IMR-90 (cell line): ENCODE data around the gene PLBD2.

Source experiments
- CHD1 ChIP-seq: IDR thresholded peaks from 2 replicates; pipeline ENCODE4 v1.6.1; 2012; ENCODE audit warnings: low read depth, low read length, improper control_type of control experiment
- CTCF ChIP-seq: conservative IDR thresholded peaks from 2 replicates; pipeline ENCODE4 v1.5.1; 2012; ENCODE audit warnings: mild to moderate bottlenecking, low read depth, low read length, improper control_type of control experiment
- FOS ChIP-seq: fragments of 150-350 bp; IDR thresholded peaks from 2 replicates; pipeline ENCODE4 v1.6.1; 2016; ENCODE audit warnings: low read depth, low read length
- MAFK ChIP-seq: IDR thresholded peaks from 2 replicates; pipeline ENCODE4 v1.6.1; 2012; ENCODE audit warnings: low read depth, low read length, improper control_type of control experiment
- POLR2A ChIP-seq: IDR thresholded peaks from 2 replicates; pipeline ENCODE4 v1.6.1; 2012; ENCODE audit warnings: mild to moderate bottlenecking, low read depth, low read length
- RAD21 ChIP-seq: IDR thresholded peaks from 2 replicates; pipeline ENCODE4 v1.6.1; 2012; ENCODE audit warnings: low read length, improper control_type of control experiment

- no peak for TF ChIP-seq CHD1
- TF ChIP-seq FOS: no peak
- TF ChIP-seq CTCF: no peak
- no peak for TF ChIP-seq MAFK
- no peak for TF ChIP-seq RAD21
- TF ChIP-seq POLR2A: no peak
Measured at GRCh38 chr12:113316155-113316554, 42.2 kb upstream of the PLBD2 start.
